Keratinocyte (primary cell): ENCODE data around the gene CALHM4.

Source experiments
- EZH2 ChIP-seq: IDR thresholded peaks from one replicate; pipeline ENCODE4 v1.6.1; 2012; ENCODE audit warnings: inconsistent platforms, mild to moderate bottlenecking, low read length, moderate library complexity
- TF ChIP-seq, protein P1 (sequence below), 3 experiments: IDR thresholded peaks in 1 of 3; conservative IDR thresholded peaks in 1 of 3; optimal IDR thresholded peaks in 1 of 3; 2 replicates in 2 of 3; 3 replicates in 1 of 3; pipeline versions ENCODE3 to v1.5.1; 2011; ENCODE audit warnings: low read length in 3 of 3, mild to moderate bottlenecking in 3 of 3, moderate library complexity in 2 of 3, control low read depth in 1 of 3, inconsistent platforms in 1 of 3; ENCODE audit not compliant: insufficient read depth in 2 of 3; ENCODE audit errors: extremely low read depth in 1 of 3

DNA sequence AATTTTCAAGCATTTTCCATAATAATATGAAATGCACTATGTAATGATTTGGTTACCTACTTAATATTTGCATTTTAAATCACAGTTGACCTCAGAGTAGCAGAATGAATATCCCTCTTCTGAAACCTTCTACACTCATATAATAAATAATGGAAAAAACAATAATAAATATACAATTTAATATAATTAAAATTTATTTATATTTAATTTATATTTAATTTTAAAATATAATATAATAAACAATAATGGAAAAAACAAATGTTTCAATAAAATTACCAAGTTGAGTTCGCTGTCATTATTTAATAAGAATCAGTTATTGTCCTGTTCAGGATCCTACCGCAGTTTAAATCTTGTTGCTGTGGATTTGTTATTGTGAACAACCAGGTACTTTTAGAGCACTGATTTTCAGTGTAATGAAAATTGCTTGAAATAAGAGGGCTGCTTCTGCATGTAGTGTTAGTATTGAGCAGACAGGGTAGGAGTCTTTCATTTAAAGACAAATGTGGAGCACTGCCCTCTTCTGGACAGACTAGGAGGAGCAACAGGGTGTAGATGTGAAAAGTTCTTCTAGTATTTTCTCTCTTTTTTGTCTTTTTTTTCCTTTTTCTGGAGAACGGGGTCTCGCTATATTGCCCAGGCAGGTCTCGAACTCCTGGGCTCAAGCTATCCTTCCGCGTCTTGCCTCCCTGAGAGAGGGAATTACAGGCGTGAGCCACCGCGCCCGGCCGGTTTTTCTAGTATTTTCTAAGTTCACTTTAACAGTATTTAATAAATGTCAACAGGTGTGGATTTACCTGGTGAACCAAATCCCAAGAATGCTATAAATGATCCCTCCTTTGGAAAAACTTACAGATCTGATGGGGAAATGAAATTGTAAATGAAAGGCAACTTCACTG, 21.6 kb upstream of the CALHM4 start:
- no peak for TF ChIP-seq EZH2
- TF ChIP-seq, protein P1, sequence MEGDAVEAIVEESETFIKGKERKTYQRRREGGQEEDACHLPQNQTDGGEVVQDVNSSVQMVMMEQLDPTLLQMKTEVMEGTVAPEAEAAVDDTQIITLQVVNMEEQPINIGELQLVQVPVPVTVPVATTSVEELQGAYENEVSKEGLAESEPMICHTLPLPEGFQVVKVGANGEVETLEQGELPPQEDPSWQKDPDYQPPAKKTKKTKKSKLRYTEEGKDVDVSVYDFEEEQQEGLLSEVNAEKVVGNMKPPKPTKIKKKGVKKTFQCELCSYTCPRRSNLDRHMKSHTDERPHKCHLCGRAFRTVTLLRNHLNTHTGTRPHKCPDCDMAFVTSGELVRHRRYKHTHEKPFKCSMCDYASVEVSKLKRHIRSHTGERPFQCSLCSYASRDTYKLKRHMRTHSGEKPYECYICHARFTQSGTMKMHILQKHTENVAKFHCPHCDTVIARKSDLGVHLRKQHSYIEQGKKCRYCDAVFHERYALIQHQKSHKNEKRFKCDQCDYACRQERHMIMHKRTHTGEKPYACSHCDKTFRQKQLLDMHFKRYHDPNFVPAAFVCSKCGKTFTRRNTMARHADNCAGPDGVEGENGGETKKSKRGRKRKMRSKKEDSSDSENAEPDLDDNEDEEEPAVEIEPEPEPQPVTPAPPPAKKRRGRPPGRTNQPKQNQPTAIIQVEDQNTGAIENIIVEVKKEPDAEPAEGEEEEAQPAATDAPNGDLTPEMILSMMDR (optimal IDR thresholded peaks at IDR 0.05 in 1 of 3, IDR thresholded peaks at IDR 0.05 in 1 of 3, conservative IDR thresholded peaks at IDR 0.05 in 1 of 3; ENCODE audit: extremely low read depth in 1 of 3, insufficient read depth in 2 of 3, low read length in 3 of 3): peak; percentile 51 to 73 (median 64)
